Mesendoderm (in vitro differentiated cells): ENCODE measurements around the gene EP400.

ENCODE experiments used
- DNase-seq: peaks from one replicate; pipeline ENCODE4 v3.0.0; 2013
- H2AK5ac ChIP-seq: 2 replicates; pipeline ENCODE4 v1.6.1; 2013; ENCODE audit warnings: low read length, inconsistent platforms
- H2BK120ac ChIP-seq: 2 replicates; pipeline ENCODE4 v1.6.1; 2013; ENCODE audit warnings: low read depth, mild to moderate bottlenecking, low read length, moderate library complexity, mixed read lengths
- H2BK15ac ChIP-seq: replicated peaks from 2 replicates; pipeline ENCODE4 v1.6.1; 2013; ENCODE audit warnings: low read depth, mild to moderate bottlenecking, moderate library complexity
- H2BK5ac ChIP-seq: 2 replicates; pipeline ENCODE4 v1.6.1; 2013; ENCODE audit warnings: low read length, inconsistent platforms
- H3K18ac ChIP-seq: 2 replicates; pipeline ENCODE4 v1.6.1; 2013; ENCODE audit warnings: mild to moderate bottlenecking, low read length, mixed read lengths
- H3K23ac ChIP-seq: one replicate; pipeline ENCODE4 v1.6.1; 2013; ENCODE audit warnings: low read length
- H3K27ac ChIP-seq: 2 replicates; pipeline ENCODE4 v1.5.1; 2013; ENCODE audit warnings: low read depth, mild to moderate bottlenecking, inconsistent platforms, low read length, moderate library complexity
- H3K27me3 ChIP-seq: 2 replicates; pipeline ENCODE4 v1.6.1; 2013; ENCODE audit warnings: low read length, control low read depth, mild to moderate bottlenecking, inconsistent platforms; ENCODE audit not compliant: insufficient read depth, poor library complexity
- H3K36me3 ChIP-seq: 2 replicates; pipeline ENCODE4 v1.6.1; 2013; ENCODE audit warnings: low read length, inconsistent platforms; ENCODE audit not compliant: control insufficient read depth, insufficient read depth
- H3K4ac ChIP-seq: one replicate; pipeline ENCODE4 v1.6.1; 2013; ENCODE audit warnings: low read depth, mild to moderate bottlenecking, low read length, moderate library complexity
- H3K4me1 ChIP-seq: 2 replicates; pipeline ENCODE4 v1.6.1; 2013; ENCODE audit warnings: low read depth, low read length, inconsistent platforms; ENCODE audit not compliant: control insufficient read depth
- H3K4me2 ChIP-seq: 2 replicates; pipeline ENCODE4 v1.6.1; 2013; ENCODE audit warnings: low read length
- H3K4me3 ChIP-seq: 2 replicates; pipeline ENCODE4 v1.5.1; 2013; ENCODE audit warnings: mild to moderate bottlenecking, low read length
- H3K56ac ChIP-seq: one replicate; pipeline ENCODE4 v1.6.1; 2013; ENCODE audit warnings: low read length
- H3K79me1 ChIP-seq: 2 replicates; pipeline ENCODE4 v1.6.1; 2013; ENCODE audit warnings: low read length, inconsistent platforms
- H3K79me2 ChIP-seq: 2 replicates; pipeline ENCODE4 v1.6.1; 2013; ENCODE audit warnings: mild to moderate bottlenecking, low read length; ENCODE audit not compliant: control insufficient read depth, insufficient read depth
- H3K9ac ChIP-seq: 2 replicates; pipeline ENCODE4 v1.6.1; 2013; ENCODE audit warnings: low read length, inconsistent platforms
- H4K5ac ChIP-seq: one replicate; pipeline ENCODE4 v1.6.1; 2013; ENCODE audit warnings: low read length
- H4K8ac ChIP-seq: one replicate; pipeline ENCODE4 v1.6.1; 2013; ENCODE audit warnings: low read depth, mild to moderate bottlenecking, control low read depth, low read length, moderate library complexity
- WGBS: extraction: QIAGEN DNeasy Blood & Tissue Kit; methylation state at CpG from one replicate; pipeline ENCODE4 v1.1.7; 2013; ENCODE audit warnings: low lambda C conversion rate, missing lambda C conversion rate; ENCODE audit not compliant: insufficient coverage; ENCODE audit errors: extremely low coverage; 5-methylcytosine and 5-hydroxymethylcytosine counted together

EP400 gene

DNA sequence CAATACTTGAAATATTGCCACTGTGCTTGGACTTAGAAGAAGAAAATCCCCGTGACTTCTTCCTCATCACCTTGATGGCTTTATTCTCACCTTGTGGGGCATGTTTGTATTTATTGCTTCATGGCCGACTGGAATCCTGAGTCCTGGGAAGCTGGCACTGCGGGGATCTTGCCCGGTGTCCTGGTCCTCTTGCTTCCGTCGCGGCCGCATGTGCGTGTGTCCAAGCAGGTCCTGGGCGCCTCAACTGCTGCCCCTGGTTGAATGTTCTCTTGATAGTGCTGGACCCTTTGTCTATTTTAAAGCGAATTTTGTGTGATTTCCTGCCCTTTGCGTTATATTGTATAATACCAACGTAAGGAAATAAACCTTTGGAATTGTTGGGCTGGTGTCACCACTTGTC lies 27.0 kb upstream of the EP400 start:
- Histone ChIP-seq H3K18ac (no peak overlapping the region), H4K8ac (no peak overlapping the region)
- WGBS: no CpG with 5 or more reads among the region's 13 CpGs

GRCh38 chr12:131923260-131923659 lies 26.5 kb upstream of the EP400 start:
- no peak overlapping the region for H2BK15ac ChIP-seq
- no peaks in the 10 kb centered on the region for H3K79me1 ChIP-seq
- no peak overlapping the region for H2BK120ac ChIP-seq
- H2BK5ac ChIP-seq: no peak overlapping the region
- no peak overlapping the region for H3K56ac ChIP-seq
- H3K27me3 ChIP-seq: no peaks in the 10 kb centered on the region
- WGBS: no CpG with 5 or more reads among the region's 11 CpGs
- no peaks in the 10 kb centered on the region for H3K4me1 ChIP-seq
- no peak overlapping the region for H3K23ac ChIP-seq
- no peak overlapping the region for H4K5ac ChIP-seq
- H3K18ac ChIP-seq: no peak overlapping the region
- H3K27ac ChIP-seq: no peak overlapping the region
- no peak overlapping the region for H3K9ac ChIP-seq
- H3K4ac ChIP-seq: no peak overlapping the region
- no peak for DNase-seq
- peaks cover 2% of the 10 kb centered on the region for H3K36me3 ChIP-seq
- H4K8ac ChIP-seq: no peak overlapping the region
- no peak overlapping the region for H3K4me2 ChIP-seq
- H3K4me3 ChIP-seq: no peak overlapping the region
- H3K79me2 ChIP-seq: no peaks in the 10 kb centered on the region
- no peak overlapping the region for H2AK5ac ChIP-seq

More for the DNA sequence above, 27.0 kb upstream of the EP400 start:
- Histone ChIP-seq H4K5ac (no peak overlapping the region), H2AK5ac (no peak overlapping the region), H3K4me1 (no peaks in the 10 kb centered on the region), H3K27ac (no peak overlapping the region), H2BK120ac (no peak overlapping the region), H3K4me2 (no peak overlapping the region), H3K56ac (no peak overlapping the region), H2BK15ac (no peak overlapping the region), H3K79me2 (no peaks in the 10 kb centered on the region), H3K9ac (no peak overlapping the region), H3K4me3 (no peak overlapping the region), H3K4ac (no peak overlapping the region), H3K27me3 (no peaks in the 10 kb centered on the region), H3K79me1 (no peaks in the 10 kb centered on the region), H2BK5ac (no peak overlapping the region), H3K23ac (no peak overlapping the region), H3K36me3 (peaks cover 2% of the 10 kb centered on the region)
- no peak for DNase-seq

GRCh38 chr12:131927110-131928079 lies 22.3 kb upstream of the EP400 start:
- H3K18ac ChIP-seq: no peak overlapping the region

GRCh38 chr12:131928080-131928710 lies 21.5 kb upstream of the EP400 start:
- Histone ChIP-seq H2BK15ac (no peak overlapping the region), H3K23ac (no peak overlapping the region), H2BK120ac (no peak overlapping the region), H3K79me2 (peaks cover 14% of the 10 kb centered on the region), H3K4me3 (no peak overlapping the region), H3K27ac (peak overlapping the region; percentile 80), H3K18ac (peak overlapping the region; percentile 97), H3K56ac (peak overlapping the region; percentile 95), H3K4me2 (peak overlapping the region; percentile 66), H4K8ac (no peak overlapping the region), H3K79me1 (peaks cover 5% of the 10 kb centered on the region), H3K9ac (peak overlapping the region; percentile 86), H2BK5ac (no peak overlapping the region), H4K5ac (no peak overlapping the region), H3K4ac (peak overlapping the region; percentile 11), H3K36me3 (peaks cover 3% of the 10 kb centered on the region), H2AK5ac (no peak overlapping the region), H3K4me1 (no peaks in the 10 kb centered on the region), H3K27me3 (no peaks in the 10 kb centered on the region)
- WGBS: no CpG with 5 or more reads among the region's 33 CpGs
- peak; percentile 70 for DNase-seq

More at GRCh38 chr12:131927110-131928079, 22.3 kb upstream of the EP400 start:
- Histone ChIP-seq H3K79me1 (peaks cover 5% of the 10 kb centered on the region), H4K5ac (no peak overlapping the region), H3K79me2 (peaks cover 14% of the 10 kb centered on the region), H3K4me1 (no peaks in the 10 kb centered on the region), H3K4me3 (no peak overlapping the region), H3K9ac (peak overlapping the region; percentile 5), H3K4ac (no peak overlapping the region), H3K27me3 (no peaks in the 10 kb centered on the region), H3K4me2 (no peak overlapping the region), H2BK120ac (no peak overlapping the region), H3K36me3 (peaks cover 2% of the 10 kb centered on the region), H3K56ac (peak overlapping the region; percentile 95), H2BK15ac (no peak overlapping the region), H3K27ac (no peak overlapping the region), H2AK5ac (no peak overlapping the region), H2BK5ac (no peak overlapping the region), H4K8ac (no peak overlapping the region), H3K23ac (no peak overlapping the region)
- no CpG with 5 or more reads among the region's 24 CpGs for WGBS
- DNase-seq: peak; percentile 20

GRCh38 chr12:131928711-131929580 lies 20.8 kb upstream of the EP400 start, which contains the start of gene PUS1:
TSS of gene PUS1 (plus strand) at chr12:131929276. CDS start at chr12:131929723, 447 bp downstream.
- H3K27ac ChIP-seq: peak within 1 kb of the TSS; percentile 80
- peak within 1 kb of the TSS; percentile 95 for H3K4me2 ChIP-seq

More at GRCh38 chr12:131928711-131929580, 20.8 kb upstream of the EP400 start, which contains the start of gene PUS1:
- peaks cover 9% of the 10 kb centered on the region for H3K36me3 ChIP-seq
- DNase-seq: peak; percentile 97
- peak within 1 kb of the TSS; percentile 89 for H3K4me3 ChIP-seq
- peaks cover 14% of the 10 kb centered on the region for H3K79me2 ChIP-seq
- H3K79me1 ChIP-seq: peaks cover 5% of the 10 kb centered on the region
- no peaks in the 10 kb centered on the region for H3K4me1 ChIP-seq
- peak within 1 kb of the TSS; percentile 89 for H3K9ac ChIP-seq
- peak within 1 kb of the TSS; percentile 74 for H3K4ac ChIP-seq
- no peak within 1 kb of the TSS for H2BK120ac ChIP-seq
- H2BK5ac ChIP-seq: no peak within 1 kb of the TSS
- H4K8ac ChIP-seq: no peak within 1 kb of the TSS
- no peak within 1 kb of the TSS for H2AK5ac ChIP-seq
- H3K23ac ChIP-seq: peak within 1 kb of the TSS; percentile 80
- H2BK15ac ChIP-seq: no peak within 1 kb of the TSS
- no peaks in the 10 kb centered on the region for H3K27me3 ChIP-seq
- H3K18ac ChIP-seq: peak within 1 kb of the TSS; percentile 97
- H3K56ac ChIP-seq: peak within 1 kb of the TSS; percentile 95
- H4K5ac ChIP-seq: no peak within 1 kb of the TSS
- WGBS: no CpG with 5 or more reads among the region's 84 CpGs
